Body of pancreas (tissue), 4 donors: ENCODE results near the gene ERG. TPM values are rescaled to one million over a fixed set of nuclear protein-coding genes. Genes with fewer than 3 reads are reported as not detected.

ENCODE experiments used
- ATAC-seq: fragments of 150-250 bp; one replicate; pipeline ENCODE4 v1.9.1; 2016
- DNase-seq, 4 donors: peaks; one replicate each; pipeline ENCODE4 v3.0.0-alpha.2; 2019
- H3K27ac ChIP-seq, 4 donors: fragments of 200-600 bp; sonication (generic); 1 replicate in 3 of 4; 2 replicates in 1 of 4; pipeline versions ENCODE4 v1.5.1 to v1.6.1; 2016 to 2019; ENCODE audit warnings: mild to moderate bottlenecking in 1 of 4, mixed read lengths in 1 of 4, moderate library complexity in 1 of 4
- H3K27me3 ChIP-seq, 2 donors: fragments of 200-600 bp; sonication (generic); one replicate each; pipeline ENCODE4 v1.6.0; 2016; ENCODE audit warnings: mild to moderate bottlenecking in 1 of 2
- H3K36me3 ChIP-seq, 2 donors: fragments of 200-600 bp; sonication (generic); replicated peaks in 1 of 2; 2 replicates each; pipeline ENCODE4 v1.5.1; 2016; ENCODE audit warnings: low read depth in 2 of 2; ENCODE audit not compliant: insufficient read depth in 1 of 2
- H3K4me1 ChIP-seq: fragments of 200-600 bp; sonication (generic); one replicate; pipeline ENCODE4 v1.6.0; 2016
- H3K4me3 ChIP-seq, 2 donors: fragments of 200-600 bp; sonication (generic); 1 replicate in 1 of 2; 2 replicates in 1 of 2; pipeline ENCODE4 v1.5.1; 2016 to 2019
- H3K9me3 ChIP-seq, 3 donors: fragments of 200-600 bp; sonication (generic); 1 replicate in 2 of 3; 2 replicates in 1 of 3; pipeline ENCODE4 v1.5.1; 2016
- POLR2A ChIP-seq, 3 donors: fragments of 450-650 bp; IDR thresholded peaks; one replicate each; pipeline ENCODE4 v1.6.1; 2016; ENCODE audit warnings: antibody characterized with exemption in 3 of 3, mild to moderate bottlenecking in 2 of 3
- WGBS, 2 donors: methylation state at CpG; one replicate each; pipeline ENCODE4 v1.1.5; 2017; 5-methylcytosine and 5-hydroxymethylcytosine counted together
- intact Hi-C: fragments of 100-400 bp; cut with DNase I; formaldehyde crosslinking; loops from one replicate; pipeline ENCODE4 v1.15.1; 2023
- total RNA-seq, 2 donors: library from RNA; depleted of rRNA; stranded (reverse); fragments of >200 nt; gene quantifications; one replicate each; pipeline ENCODE4 v1.1.0, GENCODE V29; 2016
- TF ChIP-seq, protein P1 (sequence below), 7 experiments: fragments of 450-650 bp in 4 of 7; fragments of 200-600 bp in 3 of 7; sonication (generic) in 3 of 7; IDR thresholded peaks; one replicate each; pipeline ENCODE4 v1.5.1; 2016 to 2019; ENCODE audit warnings: antibody characterized with exemption in 7 of 7

Gene ERG
- total RNA-seq, 2 donors from 2014 or later = 4.2 to 7.3 TPM

DNA sequence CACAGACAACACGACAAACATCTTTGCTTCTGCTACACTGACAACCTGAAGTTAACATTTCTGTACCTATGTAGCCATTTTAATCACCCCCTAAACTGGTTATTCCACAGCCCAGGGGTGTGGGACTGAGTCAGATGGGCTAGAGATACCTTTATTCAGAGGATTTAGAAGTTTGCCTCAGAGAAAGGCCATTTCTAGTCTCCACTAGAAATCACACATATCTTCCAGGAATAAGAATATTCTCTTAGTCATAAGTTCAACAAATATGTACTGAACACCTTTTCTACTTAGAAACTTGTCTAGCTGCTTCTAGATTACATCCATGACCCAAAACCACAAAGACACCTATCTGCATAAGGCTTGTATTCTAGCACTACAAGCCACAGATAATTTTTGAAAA is 38.8 kb downstream of the ERG start:
- no peak for DNase-seq
- TF ChIP-seq, protein P1, sequence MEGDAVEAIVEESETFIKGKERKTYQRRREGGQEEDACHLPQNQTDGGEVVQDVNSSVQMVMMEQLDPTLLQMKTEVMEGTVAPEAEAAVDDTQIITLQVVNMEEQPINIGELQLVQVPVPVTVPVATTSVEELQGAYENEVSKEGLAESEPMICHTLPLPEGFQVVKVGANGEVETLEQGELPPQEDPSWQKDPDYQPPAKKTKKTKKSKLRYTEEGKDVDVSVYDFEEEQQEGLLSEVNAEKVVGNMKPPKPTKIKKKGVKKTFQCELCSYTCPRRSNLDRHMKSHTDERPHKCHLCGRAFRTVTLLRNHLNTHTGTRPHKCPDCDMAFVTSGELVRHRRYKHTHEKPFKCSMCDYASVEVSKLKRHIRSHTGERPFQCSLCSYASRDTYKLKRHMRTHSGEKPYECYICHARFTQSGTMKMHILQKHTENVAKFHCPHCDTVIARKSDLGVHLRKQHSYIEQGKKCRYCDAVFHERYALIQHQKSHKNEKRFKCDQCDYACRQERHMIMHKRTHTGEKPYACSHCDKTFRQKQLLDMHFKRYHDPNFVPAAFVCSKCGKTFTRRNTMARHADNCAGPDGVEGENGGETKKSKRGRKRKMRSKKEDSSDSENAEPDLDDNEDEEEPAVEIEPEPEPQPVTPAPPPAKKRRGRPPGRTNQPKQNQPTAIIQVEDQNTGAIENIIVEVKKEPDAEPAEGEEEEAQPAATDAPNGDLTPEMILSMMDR (IDR thresholded peaks at IDR 0.05) = no peak
- no peak for TF ChIP-seq POLR2A (IDR thresholded peaks at IDR 0.05)
- Histone ChIP-seq H3K27ac (no peak overlapping the region), H3K9me3 (no peaks in the 10 kb centered on the region), H3K36me3 (no peaks in the 10 kb centered on the region), H3K4me1 (peaks cover 8% of the 10 kb centered on the region), H3K4me3 (no peak overlapping the region), H3K27me3 (no peaks in the 10 kb centered on the region)
- intact Hi-C loops = no loop called here
- 77 to 82% methylated on average over 1 of the region's 1 CpG for WGBS, 2 donors
- ATAC-seq = no peak

DNA sequence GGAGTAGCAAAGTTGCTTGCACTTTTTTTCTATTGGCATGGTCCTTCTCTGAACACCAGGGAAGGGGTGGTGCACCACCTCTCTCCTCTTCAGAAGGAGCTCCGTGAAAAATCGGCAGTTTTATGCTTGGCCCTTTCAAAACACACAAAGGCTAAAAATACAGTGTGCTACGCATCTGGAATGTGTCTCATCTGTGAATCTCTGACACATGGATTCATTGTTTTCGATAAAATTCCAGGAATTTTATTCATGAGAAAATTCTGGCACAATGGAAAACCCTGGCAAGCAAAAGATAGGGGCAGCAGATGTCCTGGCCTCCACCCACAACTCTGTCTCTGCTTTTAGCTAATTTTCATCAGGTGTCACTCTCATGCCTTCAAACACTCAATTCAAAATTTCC is 42.9 kb downstream of the ERG start:
- ATAC-seq (no peak), DNase-seq (no peak)
- WGBS, 2 donors = 65 to 76% methylated on average over 4 of the region's 4 CpGs
- Histone ChIP-seq H3K4me3 (no peak overlapping the region), H3K36me3 (no peaks in the 10 kb centered on the region), H3K4me1 (peaks cover 8% of the 10 kb centered on the region), H3K9me3 (no peaks in the 10 kb centered on the region), H3K27ac (no peak overlapping the region), H3K27me3 (no peaks in the 10 kb centered on the region)
- TF ChIP-seq, protein P1 (IDR thresholded peaks at IDR 0.05) = no peak
- TF ChIP-seq POLR2A (IDR thresholded peaks at IDR 0.05) = no peak
- intact Hi-C loops = no loop called here

DNA sequence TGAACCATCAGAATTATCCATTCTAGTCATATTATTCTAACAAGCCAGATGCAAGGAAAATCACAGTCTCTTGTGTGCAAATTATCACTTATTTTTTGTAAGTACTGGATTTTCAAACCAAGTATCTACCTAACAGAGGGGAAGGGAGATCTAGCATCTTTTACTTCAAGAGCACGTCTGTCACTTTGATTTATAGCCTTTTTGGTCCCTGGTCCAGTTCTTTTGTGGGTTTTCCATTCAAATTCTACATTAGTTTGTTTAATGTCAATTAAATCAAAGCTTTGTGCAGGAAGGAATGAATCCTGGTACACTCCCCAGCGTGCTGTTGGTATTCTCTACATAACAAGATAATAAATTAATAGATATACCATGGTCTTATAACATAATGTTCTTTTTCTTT is 43.6 kb downstream of the ERG start:
- Histone ChIP-seq H3K27me3 (no peaks in the 10 kb centered on the region), H3K27ac (no peak overlapping the region), H3K4me1 (peaks cover 8% of the 10 kb centered on the region), H3K9me3 (no peaks in the 10 kb centered on the region), H3K36me3 (no peaks in the 10 kb centered on the region), H3K4me3 (no peak overlapping the region)
- TF ChIP-seq POLR2A (IDR thresholded peaks at IDR 0.05) = no peak
- TF ChIP-seq, protein P1 (IDR thresholded peaks at IDR 0.05) = no peak
- WGBS, 2 donors = 39 to 43% methylated on average over 2 of the region's 2 CpGs
- ATAC-seq = no peak
- intact Hi-C loops = no loop called here
- no peak for DNase-seq

DNA sequence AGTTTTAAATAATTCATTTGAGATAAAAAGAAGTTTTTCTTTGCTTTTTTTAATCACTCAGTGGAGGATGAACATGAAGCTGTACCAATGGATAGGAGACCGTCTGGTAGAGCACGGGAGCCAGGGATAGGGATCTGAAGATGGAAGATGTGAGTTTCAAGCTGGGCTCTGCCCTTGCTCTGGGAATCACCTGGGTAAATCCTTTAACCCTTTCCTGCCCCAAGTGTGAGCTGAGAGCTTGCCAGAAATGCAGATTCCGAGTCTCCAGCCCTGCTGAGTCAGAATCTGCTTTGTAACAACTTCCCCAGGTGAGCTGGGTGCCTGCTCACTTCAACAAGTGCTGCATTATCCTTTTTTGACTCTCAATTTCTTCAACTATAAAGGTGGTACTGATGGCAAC is 44.1 kb downstream of the ERG start:
- no peaks in the 10 kb centered on the region for H3K9me3 ChIP-seq
- no peak for TF ChIP-seq POLR2A (IDR thresholded peaks at IDR 0.05)
- TF ChIP-seq, protein P1 (IDR thresholded peaks at IDR 0.05) = no peak
- intact Hi-C loops = no loop called here
- no peak for ATAC-seq
- DNase-seq = no peak
- H3K36me3 ChIP-seq = no peaks in the 10 kb centered on the region
- no peak overlapping the region for H3K27ac ChIP-seq
- no peak overlapping the region for H3K4me3 ChIP-seq
- peaks cover 8% of the 10 kb centered on the region for H3K4me1 ChIP-seq
- H3K27me3 ChIP-seq = no peaks in the 10 kb centered on the region
- WGBS, 2 donors = 18 to 42% methylated on average over 3 of the region's 3 CpGs

DNA sequence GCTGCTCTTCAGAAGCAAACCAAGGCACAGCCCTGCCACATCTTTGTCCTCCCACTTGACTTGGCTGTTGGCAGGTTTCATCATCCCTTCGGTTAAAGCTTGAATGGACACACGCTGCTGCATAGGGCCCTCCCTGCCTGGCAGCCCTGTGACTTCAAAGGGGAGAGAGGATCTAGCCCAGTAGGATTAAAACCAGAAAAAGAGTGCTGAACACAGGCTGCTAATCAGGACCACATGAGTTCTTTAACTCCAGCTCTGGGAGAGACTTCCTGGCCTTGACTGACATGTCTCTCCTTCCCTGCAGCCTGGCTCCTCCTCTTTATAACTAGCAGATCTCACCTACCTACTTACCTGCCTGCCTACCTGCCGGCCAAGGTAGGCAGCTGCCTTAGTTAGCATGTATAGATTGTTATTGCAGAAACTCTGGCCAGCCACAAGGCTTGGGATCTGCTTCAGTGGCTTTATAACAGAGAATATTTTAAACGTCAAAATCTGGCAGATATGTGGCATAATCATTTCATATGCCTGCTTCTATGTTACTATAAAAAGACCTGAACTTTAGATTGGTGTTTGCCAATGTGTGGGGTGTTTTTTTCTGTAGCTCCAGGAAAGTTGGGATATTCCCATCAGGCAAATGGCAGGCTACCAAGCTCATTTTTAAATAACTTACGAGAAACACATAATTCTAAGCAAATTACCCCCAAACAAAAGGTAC is 49.4 kb downstream of the ERG start:
- H3K27ac ChIP-seq = no peak overlapping the region

More for the DNA sequence above, 49.4 kb downstream of the ERG start:
- no peaks in the 10 kb centered on the region for H3K27me3 ChIP-seq
- H3K4me3 ChIP-seq = no peak overlapping the region
- no peak for DNase-seq
- no peaks in the 10 kb centered on the region for H3K9me3 ChIP-seq
- H3K36me3 ChIP-seq = no peaks in the 10 kb centered on the region
- WGBS, 2 donors = 25 to 41% methylated on average over 5 of the region's 5 CpGs
- no peak for ATAC-seq
- TF ChIP-seq, protein P1 (IDR thresholded peaks at IDR 0.05) = no peak
- TF ChIP-seq POLR2A (IDR thresholded peaks at IDR 0.05) = no peak
- H3K4me1 ChIP-seq = no peaks in the 10 kb centered on the region
- intact Hi-C loops = no loop called here
